HepG2 (cell line): ENCODE data around the gene BATF2. TPM values are rescaled to one million over a fixed set of nuclear protein-coding genes. Genes with fewer than 3 reads are reported as not detected.

Experiments used
- ARHGAP35 ChIP-seq: sonication (generic); formaldehyde crosslinking; IDR thresholded peaks from 2 replicates; pipeline ENCODE4 v1.9.0; 2022; ENCODE audit warnings: mild to moderate bottlenecking, inconsistent platforms, moderate library complexity, missing genetic modification reagents, borderline replicate concordance
- CHD2 ChIP-seq: IDR thresholded peaks from 2 replicates; pipeline ENCODE4 v1.6.1; 2011; ENCODE audit warnings: low read depth, low read length, improper control_type of control experiment
- CREB1 ChIP-seq, 2 experiments: fragments of 450-650 bp in 1 of 2; IDR thresholded peaks; 2 replicates each; pipeline ENCODE4 v1.6.1; 2016 to 2017; ENCODE audit warnings: control low read depth in 1 of 2, mild to moderate bottlenecking in 1 of 2, missing compliant biosample characterization in 1 of 2, missing genetic modification characterization in 1 of 2
- DBP ChIP-seq: sonication (generic); formaldehyde crosslinking; IDR thresholded peaks from 2 replicates; pipeline ENCODE4 v1.4.0; 2020; ENCODE audit warnings: missing genetic modification reagents; ENCODE audit errors: not compliant biosample characterization
- FLYWCH1 ChIP-seq: sonication (generic); formaldehyde crosslinking; IDR thresholded peaks from 2 replicates; pipeline ENCODE4 v1.8.1; 2023; ENCODE audit warnings: mild to moderate bottlenecking, missing genetic modification reagents
- HMGXB4 ChIP-seq, 2 experiments: sonication (generic) in 1 of 2; formaldehyde crosslinking in 1 of 2; IDR thresholded peaks; 2 replicates each; pipeline versions ENCODE4 v1.4.0 to v1.6.1; 2018 to 2020; ENCODE audit warnings: missing genetic modification reagents in 2 of 2, borderline replicate concordance in 1 of 2, low read depth in 1 of 2, mild to moderate bottlenecking in 1 of 2, missing biosample characterization in 1 of 2
- IKZF5 ChIP-seq: IDR thresholded peaks from 2 replicates; pipeline ENCODE4 v1.6.1; 2018; ENCODE audit warnings: missing genetic modification reagents, mild to moderate bottlenecking, missing compliant biosample characterization
- KMT2A ChIP-seq: sonication (generic); formaldehyde crosslinking; IDR thresholded peaks from 2 replicates; pipeline ENCODE4 v1.4.0; 2020; ENCODE audit warnings: missing genetic modification reagents
- MLLT10 ChIP-seq: sonication (generic); formaldehyde crosslinking; IDR thresholded peaks from 2 replicates; pipeline ENCODE4 v1.4.0; 2020; ENCODE audit warnings: missing genetic modification reagents
- NCOA1 ChIP-seq: sonication (generic); formaldehyde crosslinking; IDR thresholded peaks from 2 replicates; pipeline ENCODE4 v1.9.0; 2021; ENCODE audit warnings: missing genetic modification reagents
- POGZ ChIP-seq: sonication (generic); formaldehyde crosslinking; IDR thresholded peaks from 2 replicates; pipeline ENCODE4 v1.4.0; 2020; ENCODE audit warnings: mild to moderate bottlenecking, missing genetic modification reagents
- SAP130 ChIP-seq: IDR thresholded peaks from 2 replicates; pipeline ENCODE4 v1.6.1; 2016; ENCODE audit warnings: low read depth
- SPEN ChIP-seq: sonication (generic); formaldehyde crosslinking; IDR thresholded peaks from 2 replicates; pipeline ENCODE4 v1.5.1; 2020; ENCODE audit warnings: low read depth, mild to moderate bottlenecking, missing genetic modification reagents
- TBX3 ChIP-seq: fragments of 450-650 bp; IDR thresholded peaks from 2 replicates; pipeline ENCODE4 v1.6.1; 2017; ENCODE audit warnings: antibody characterized with exemption, mild to moderate bottlenecking, inconsistent platforms, borderline replicate concordance
- ZBTB20 ChIP-seq: sonication (generic); formaldehyde crosslinking; IDR thresholded peaks from 2 replicates; pipeline ENCODE4 v1.8.1; 2023; ENCODE audit warnings: missing genetic modification reagents, low read depth, mild to moderate bottlenecking, borderline replicate concordance
- ZFP37 ChIP-seq: sonication (generic); formaldehyde crosslinking; IDR thresholded peaks from 2 replicates; pipeline ENCODE4 v1.4.0; 2020; ENCODE audit warnings: missing genetic modification reagents, borderline replicate concordance
- ZNF10 ChIP-seq: sonication (generic); formaldehyde crosslinking; IDR thresholded peaks from 2 replicates; pipeline ENCODE4 v1.4.0; 2020; ENCODE audit warnings: mild to moderate bottlenecking, low read depth, missing genetic modification reagents, borderline replicate concordance
- ZNF12 ChIP-seq: sonication (generic); formaldehyde crosslinking; IDR thresholded peaks from 2 replicates; pipeline ENCODE4 v1.5.0; 2020; ENCODE audit warnings: missing genetic modification reagents
- ZNF354B ChIP-seq: sonication (generic); formaldehyde crosslinking; IDR thresholded peaks from 2 replicates; pipeline ENCODE4 v1.8.0; 2022; ENCODE audit warnings: mild to moderate bottlenecking, missing genetic modification reagents
- ZNF451 ChIP-seq: sonication (generic); formaldehyde crosslinking; IDR thresholded peaks from 2 replicates; pipeline ENCODE4 v1.5.0; 2020; ENCODE audit warnings: mild to moderate bottlenecking, missing genetic modification reagents
- ZNF513 ChIP-seq: sonication (generic); formaldehyde crosslinking; conservative IDR thresholded peaks from 2 replicates; pipeline ENCODE4 v1.5.0; 2020; ENCODE audit warnings: missing genetic modification reagents
- ZNF558 ChIP-seq: sonication (generic); formaldehyde crosslinking; IDR thresholded peaks from 2 replicates; pipeline ENCODE4 v1.9.0; 2022; ENCODE audit warnings: mild to moderate bottlenecking, missing genetic modification reagents, borderline replicate concordance
- ZNF619 ChIP-seq: sonication (generic); formaldehyde crosslinking; IDR thresholded peaks from 2 replicates; pipeline ENCODE4 v1.4.0; 2020; ENCODE audit warnings: mild to moderate bottlenecking, missing genetic modification reagents
- ZNF678 ChIP-seq: sonication (generic); formaldehyde crosslinking; IDR thresholded peaks from 2 replicates; pipeline ENCODE4 v1.4.0; 2020; ENCODE audit warnings: mild to moderate bottlenecking, missing genetic modification reagents
- polyA plus RNA-seq, 8 experiments: library from polyadenylated mRNA; depleted of rRNA in 3 of 8; stranded (reverse) in 7 of 8; unstranded in 1 of 8; fragments of >200 nt; fragmentation: Illumina TruSeq in 4 of 8; extraction: Trizol in 4 of 8; gene quantifications; 2 replicates each; pipeline versions ENCODE4 v1.2.1 to v1.2.3, GENCODE V29; 2011 to 2016; ENCODE audit warnings: low read depth in 4 of 8, missing spikeins in 1 of 8, mixed read lengths in 1 of 8; ENCODE audit not compliant: insufficient read depth in 1 of 8
- total RNA-seq, 5 experiments: library from RNA; depleted of rRNA; stranded (reverse); fragments of >200 nt; fragmentation: Illumina TruSeq; extraction: Trizol; gene quantifications; 2 replicates each; pipeline ENCODE4 v1.2.3, GENCODE V29; 2016; ENCODE audit warnings: low read depth in 1 of 5

The BATF2 gene
- total and polyA plus RNA-seq, 2 of the 13 experiments (the other 11 are each of a cell fraction or from before 2014, with no cell fraction given) = 2.8 to 3.9 TPM

GRCh38 chr11:65027213-65028067 lies 30.7 kb upstream of the BATF2 start, which contains the start of gene SNX15 (continued):
- peak; percentile 59; the same call in 1 of the 2 replicates for TF ChIP-seq IKZF5
- no peak; the same call in 1 of the 2 replicates for TF ChIP-seq CREB1 (IDR thresholded peaks at IDR 0.05)
- TF ChIP-seq CREB1 (CRISPR knock-in tag; IDR thresholded peaks at IDR 0.05) = peak; percentile 38; the same call in 1 of the 2 replicates
- no peak for TF ChIP-seq ZNF10 (CRISPR knock-in tag)
- peak; percentile 78 for TF ChIP-seq SPEN (CRISPR knock-in tag)
- TF ChIP-seq ZNF678 (CRISPR knock-in tag) = no peak
- TF ChIP-seq FLYWCH1 (CRISPR knock-in tag) = no peak
- TF ChIP-seq ZNF513 (CRISPR knock-in tag) = no peak
- peak; percentile 45 for TF ChIP-seq KMT2A
- TF ChIP-seq POGZ (CRISPR knock-in tag) = peak; percentile 64
- TF ChIP-seq ZFP37 (CRISPR knock-in tag) = no peak
- no peak for TF ChIP-seq ZNF12 (CRISPR knock-in tag)
- TF ChIP-seq HMGXB4 (CRISPR knock-in tag; IDR thresholded peaks at IDR 0.05; ENCODE audit: borderline replicate concordance in 1 of 2, low read depth in 1 of 2) = peak; percentile 79 to 92; a peak in 3 of 4 replicates
- TF ChIP-seq ARHGAP35 (CRISPR knock-in tag) = no peak
- TF ChIP-seq ZBTB20 = 0 out of 2 replicates have a peak, but pooled peaks have one; percentile 51
- no peak for TF ChIP-seq MLLT10 (CRISPR knock-in tag)
- TF ChIP-seq ZNF354B (CRISPR knock-in tag) = no peak
- 0 out of 2 replicates have a peak, but pooled peaks have one; percentile 80 for TF ChIP-seq ZNF619 (CRISPR knock-in tag)
- TF ChIP-seq ZNF451 (CRISPR knock-in tag) = peak; percentile 70; the same call in 1 of the 2 replicates
- TF ChIP-seq ZNF558 (CRISPR knock-in tag) = no peak
- no peak for TF ChIP-seq CHD2
- TF ChIP-seq TBX3 = peak; percentile 26; the same call in 1 of the 2 replicates
- TF ChIP-seq SAP130 (CRISPR knock-in tag) = peak; percentile 89
- peak; percentile 51; the same call in 1 of the 2 replicates for TF ChIP-seq NCOA1
- no peak for TF ChIP-seq DBP (CRISPR knock-in tag)
